ENCODE results near the gene B3GNT3. TPM values are rescaled to one million over a fixed set of nuclear protein-coding genes. Genes with fewer than 3 reads are reported as not detected.

B3GNT3 gene
- total and polyA plus RNA-seq, 2 of the 13 experiments (the other 11 are each of a cell fraction or from before 2014, with no cell fraction given), result 0.86 to 4.0 TPM

DNA sequence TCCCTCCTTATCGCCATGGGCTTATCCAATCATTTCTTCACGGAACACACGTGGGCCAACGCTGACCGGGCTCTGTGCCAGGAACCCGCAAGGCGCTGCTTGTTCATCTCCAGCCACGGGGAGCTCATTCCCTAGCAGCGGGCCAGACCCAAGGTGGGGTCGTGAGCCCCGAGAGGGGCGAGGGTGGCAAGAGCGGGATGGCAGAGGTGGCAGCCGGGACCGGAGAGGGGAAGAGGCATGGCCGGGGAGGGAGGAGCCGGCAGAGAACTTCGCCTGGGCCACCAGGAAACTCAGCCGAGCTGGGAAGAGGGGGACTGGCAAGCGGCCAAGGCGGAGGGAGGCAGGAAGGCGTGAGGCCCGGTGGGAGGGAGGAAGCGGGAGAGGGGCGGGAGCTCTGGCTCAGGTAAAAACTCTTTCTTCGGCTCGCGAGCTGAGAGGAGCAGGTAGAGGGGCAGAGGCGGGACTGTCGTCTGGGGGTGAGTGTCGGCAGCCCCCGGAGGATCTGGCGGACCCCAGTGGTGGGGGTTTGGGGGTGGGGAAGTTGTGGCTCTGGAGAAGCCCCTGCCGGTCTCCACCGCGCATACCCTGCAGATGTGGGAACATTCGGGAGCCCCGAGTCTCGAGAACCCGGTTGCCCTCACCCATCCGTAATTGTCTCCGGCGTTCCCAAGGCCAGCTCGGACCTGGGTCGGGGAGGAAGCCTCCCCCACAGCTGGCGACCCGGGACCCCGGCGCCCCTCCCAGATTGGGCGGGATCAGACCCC lies at the start of gene B3GNT3 (continued):
- TF ChIP-seq, protein P1, sequence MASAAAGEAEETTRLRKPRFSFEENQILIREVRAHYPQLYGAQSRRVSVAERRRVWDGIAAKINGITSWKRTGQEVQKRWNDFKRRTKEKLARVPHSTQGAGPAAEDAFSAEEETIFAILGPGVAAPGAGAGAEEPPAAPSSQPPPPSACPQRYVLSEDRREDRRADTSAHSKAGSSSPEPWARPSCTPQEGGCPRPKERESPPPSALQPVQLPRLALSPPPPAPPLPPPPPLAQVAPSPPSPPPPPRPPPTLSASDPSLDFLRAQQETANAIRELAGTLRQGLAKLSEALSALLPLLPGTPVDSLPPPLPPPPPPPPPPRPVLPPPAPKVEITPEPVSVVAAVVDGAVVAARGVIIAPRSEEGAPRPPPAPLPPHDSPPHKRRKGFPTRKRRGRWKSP (CRISPR knock-in tag; IDR thresholded peaks at IDR 0.05), result peak; percentile 56
- TF ChIP-seq TBP (CRISPR knock-in tag; IDR thresholded peaks at IDR 0.05), result no peak
- no peak for TF ChIP-seq SP2 (CRISPR knock-in tag; IDR thresholded peaks at IDR 0.05)
- no peak for TF ChIP-seq JUNB (CRISPR knock-in tag; IDR thresholded peaks at IDR 0.05; ENCODE audit: borderline replicate concordance)
- TF ChIP-seq, protein P2, sequence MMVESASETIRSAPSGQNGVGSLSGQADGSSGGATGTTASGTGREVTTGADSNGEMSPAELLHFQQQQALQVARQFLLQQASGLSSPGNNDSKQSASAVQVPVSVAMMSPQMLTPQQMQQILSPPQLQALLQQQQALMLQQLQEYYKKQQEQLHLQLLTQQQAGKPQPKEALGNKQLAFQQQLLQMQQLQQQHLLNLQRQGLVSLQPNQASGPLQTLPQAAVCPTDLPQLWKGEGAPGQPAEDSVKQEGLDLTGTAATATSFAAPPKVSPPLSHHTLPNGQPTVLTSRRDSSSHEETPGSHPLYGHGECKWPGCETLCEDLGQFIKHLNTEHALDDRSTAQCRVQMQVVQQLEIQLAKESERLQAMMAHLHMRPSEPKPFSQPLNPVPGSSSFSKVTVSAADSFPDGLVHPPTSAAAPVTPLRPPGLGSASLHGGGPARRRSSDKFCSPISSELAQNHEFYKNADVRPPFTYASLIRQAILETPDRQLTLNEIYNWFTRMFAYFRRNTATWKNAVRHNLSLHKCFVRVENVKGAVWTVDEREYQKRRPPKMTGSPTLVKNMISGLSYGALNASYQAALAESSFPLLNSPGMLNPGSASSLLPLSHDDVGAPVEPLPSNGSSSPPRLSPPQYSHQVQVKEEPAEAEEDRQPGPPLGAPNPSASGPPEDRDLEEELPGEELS (CRISPR knock-in tag; IDR thresholded peaks at IDR 0.05), result 0 out of 2 replicates have a peak, but pooled peaks have one; percentile 23
- no peak for TF ChIP-seq HOXD1 (CRISPR knock-in tag; IDR thresholded peaks at IDR 0.05)
- TF ChIP-seq HOXA3 (CRISPR knock-in tag; IDR thresholded peaks at IDR 0.05), result peak; percentile 33; the same call in 1 of the 2 replicates
- peak; percentile 77 for TF ChIP-seq KDM2A (CRISPR knock-in tag; IDR thresholded peaks at IDR 0.05; ENCODE audit: borderline replicate concordance, low read depth)
- TF ChIP-seq KAT2B (IDR thresholded peaks at IDR 0.05; ENCODE audit: borderline replicate concordance, low read depth, low read length), result no peak
- TF ChIP-seq NFIB (CRISPR knock-in tag; IDR thresholded peaks at IDR 0.05; ENCODE audit: borderline replicate concordance), result no peak
- peak; percentile 73 for TF ChIP-seq SAP130 (CRISPR knock-in tag; IDR thresholded peaks at IDR 0.05; ENCODE audit: low read depth)
- TF ChIP-seq, protein P3, sequence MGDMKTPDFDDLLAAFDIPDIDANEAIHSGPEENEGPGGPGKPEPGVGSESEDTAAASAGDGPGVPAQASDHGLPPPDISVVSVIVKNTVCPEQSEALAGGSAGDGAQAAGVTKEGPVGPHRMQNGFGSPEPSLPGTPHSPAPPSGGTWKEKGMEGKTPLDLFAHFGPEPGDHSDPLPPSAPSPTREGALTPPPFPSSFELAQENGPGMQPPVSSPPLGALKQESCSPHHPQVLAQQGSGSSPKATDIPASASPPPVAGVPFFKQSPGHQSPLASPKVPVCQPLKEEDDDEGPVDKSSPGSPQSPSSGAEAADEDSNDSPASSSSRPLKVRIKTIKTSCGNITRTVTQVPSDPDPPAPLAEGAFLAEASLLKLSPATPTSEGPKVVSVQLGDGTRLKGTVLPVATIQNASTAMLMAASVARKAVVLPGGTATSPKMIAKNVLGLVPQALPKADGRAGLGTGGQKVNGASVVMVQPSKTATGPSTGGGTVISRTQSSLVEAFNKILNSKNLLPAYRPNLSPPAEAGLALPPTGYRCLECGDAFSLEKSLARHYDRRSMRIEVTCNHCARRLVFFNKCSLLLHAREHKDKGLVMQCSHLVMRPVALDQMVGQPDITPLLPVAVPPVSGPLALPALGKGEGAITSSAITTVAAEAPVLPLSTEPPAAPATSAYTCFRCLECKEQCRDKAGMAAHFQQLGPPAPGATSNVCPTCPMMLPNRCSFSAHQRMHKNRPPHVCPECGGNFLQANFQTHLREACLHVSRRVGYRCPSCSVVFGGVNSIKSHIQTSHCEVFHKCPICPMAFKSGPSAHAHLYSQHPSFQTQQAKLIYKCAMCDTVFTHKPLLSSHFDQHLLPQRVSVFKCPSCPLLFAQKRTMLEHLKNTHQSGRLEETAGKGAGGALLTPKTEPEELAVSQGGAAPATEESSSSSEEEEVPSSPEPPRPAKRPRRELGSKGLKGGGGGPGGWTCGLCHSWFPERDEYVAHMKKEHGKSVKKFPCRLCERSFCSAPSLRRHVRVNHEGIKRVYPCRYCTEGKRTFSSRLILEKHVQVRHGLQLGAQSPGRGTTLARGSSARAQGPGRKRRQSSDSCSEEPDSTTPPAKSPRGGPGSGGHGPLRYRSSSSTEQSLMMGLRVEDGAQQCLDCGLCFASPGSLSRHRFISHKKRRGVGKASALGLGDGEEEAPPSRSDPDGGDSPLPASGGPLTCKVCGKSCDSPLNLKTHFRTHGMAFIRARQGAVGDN (CRISPR knock-in tag; IDR thresholded peaks at IDR 0.05), result peak; percentile 88
- TF ChIP-seq NONO (IDR thresholded peaks at IDR 0.05), result no peak
- TF ChIP-seq NONO (CRISPR knock-in tag; conservative IDR thresholded peaks at IDR 0.05), result 0 out of 2 replicates have a peak, but pooled peaks have one; percentile 19
- TF ChIP-seq ZNF430 (CRISPR knock-in tag; IDR thresholded peaks at IDR 0.05), result peak; percentile 8; the same call in 1 of the 2 replicates
- TF ChIP-seq NR2F6 (IDR thresholded peaks at IDR 0.05), result no peak
- TF ChIP-seq NR2F6 (CRISPR knock-in tag; IDR thresholded peaks at IDR 0.05), result 0 out of 2 replicates have a peak, but pooled peaks have one; percentile 36
- TF ChIP-seq, protein P4, sequence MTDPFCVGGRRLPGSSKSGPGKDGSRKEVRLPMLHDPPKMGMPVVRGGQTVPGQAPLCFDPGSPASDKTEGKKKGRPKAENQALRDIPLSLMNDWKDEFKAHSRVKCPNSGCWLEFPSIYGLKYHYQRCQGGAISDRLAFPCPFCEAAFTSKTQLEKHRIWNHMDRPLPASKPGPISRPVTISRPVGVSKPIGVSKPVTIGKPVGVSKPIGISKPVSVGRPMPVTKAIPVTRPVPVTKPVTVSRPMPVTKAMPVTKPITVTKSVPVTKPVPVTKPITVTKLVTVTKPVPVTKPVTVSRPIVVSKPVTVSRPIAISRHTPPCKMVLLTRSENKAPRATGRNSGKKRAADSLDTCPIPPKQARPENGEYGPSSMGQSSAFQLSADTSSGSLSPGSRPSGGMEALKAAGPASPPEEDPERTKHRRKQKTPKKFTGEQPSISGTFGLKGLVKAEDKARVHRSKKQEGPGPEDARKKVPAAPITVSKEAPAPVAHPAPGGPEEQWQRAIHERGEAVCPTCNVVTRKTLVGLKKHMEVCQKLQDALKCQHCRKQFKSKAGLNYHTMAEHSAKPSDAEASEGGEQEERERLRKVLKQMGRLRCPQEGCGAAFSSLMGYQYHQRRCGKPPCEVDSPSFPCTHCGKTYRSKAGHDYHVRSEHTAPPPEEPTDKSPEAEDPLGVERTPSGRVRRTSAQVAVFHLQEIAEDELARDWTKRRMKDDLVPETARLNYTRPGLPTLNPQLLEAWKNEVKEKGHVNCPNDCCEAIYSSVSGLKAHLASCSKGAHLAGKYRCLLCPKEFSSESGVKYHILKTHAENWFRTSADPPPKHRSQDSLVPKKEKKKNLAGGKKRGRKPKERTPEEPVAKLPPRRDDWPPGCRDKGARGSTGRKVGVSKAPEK (CRISPR knock-in tag; IDR thresholded peaks at IDR 0.05; ENCODE audit: borderline replicate concordance), result no peak
- TF ChIP-seq PHF8 (CRISPR knock-in tag; IDR thresholded peaks at IDR 0.05), result peak; percentile 36; the same call in 1 of the 2 replicates
- peak; percentile 55; the same call in 1 of the 2 replicates for TF ChIP-seq NRL (CRISPR knock-in tag; IDR thresholded peaks at IDR 0.05; ENCODE audit: borderline replicate concordance)
- TF ChIP-seq ERF (CRISPR knock-in tag; IDR thresholded peaks at IDR 0.05), result peak; percentile 27; the same call in 1 of the 2 replicates

Measured in HepG2 (cell line).